ENCODE data around the gene UBR4. TPM values are rescaled to one million over a fixed set of nuclear protein-coding genes. Genes with fewer than 3 reads are reported as not detected.
A peak's percentile ranks its signal among the peaks of the same experiment; 100 is the strongest.

The UBR4 gene
- total and polyA plus RNA-seq, 10 of the 15 experiments (the other 5 are each of a cell fraction or from before 2014, with no cell fraction given) = 34.2 to 124 (median 56.2) TPM

DNA sequence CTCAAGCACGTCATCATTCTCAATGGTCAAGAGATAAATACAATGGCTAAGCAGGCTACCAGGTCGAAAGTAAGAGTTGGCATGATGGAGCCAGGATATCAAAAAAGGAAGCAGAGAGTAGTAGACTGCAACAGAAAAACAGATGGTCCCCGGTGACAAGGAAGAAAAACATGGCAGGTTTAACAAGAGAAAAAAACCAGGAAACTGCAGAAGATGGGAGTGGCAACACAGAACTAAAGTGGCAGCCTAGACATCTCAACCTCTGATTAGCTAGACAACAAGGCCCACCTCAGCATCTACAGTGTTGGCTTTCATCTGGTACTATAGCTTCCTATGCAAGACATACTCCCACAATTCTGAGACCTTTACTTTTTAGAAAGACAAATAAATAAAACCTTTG, 3.1 kb downstream of the UBR4 start:
- peak overlapping the region; percentile 29; the same call in 1 of the 2 replicates for H3K4me3 ChIP-seq
- SMC1A ChIA-PET (ENCODE audit: uncharacterized antibody, unreplicated experiment) = interaction anchor here (1.9 to 2.9 kb wide), 3 partner anchors 11 to 41 kb away, joined by 5 to 10 read pairs (median 7); no protein-coding TSS in a partner anchor
- H3K9ac ChIP-seq (ENCODE audit: control insufficient read depth, insufficient read depth, low read length) = no peak overlapping the region
- H3K9me3 ChIP-seq (replicated peaks; ENCODE audit: control insufficient read depth, insufficient read depth, low read length) = no peaks in the 10 kb centered on the region
- BruUV-seq (replicated peaks) = no TSS peak
- ATAC-seq (no peak), FAIRE-seq (no peak), DNase-seq (ENCODE audit: low read depth, low spot score) (no peak)
- intact Hi-C loops (cut with micrococcal nuclease; ENCODE audit: unreplicated experiment) = loop anchor here (10.0 kb wide), 1 partner anchor 252 kb away; the partner anchor contains the start of gene IFFO2
- H2AFZ ChIP-seq (ENCODE audit: control insufficient read depth, low read depth, low read length) = no peak overlapping the region
- no peaks in the 10 kb centered on the region; the same call in 1 of the 2 replicates for H4K20me1 ChIP-seq (ENCODE audit: control insufficient read depth, insufficient read depth)
- CTCF ChIA-PET = interaction anchor here (3.0 to 4.2 kb wide), 2 partner anchors 33 to 294 kb away, joined by 8 to 17 read pairs; no protein-coding TSS in a partner anchor
- in situ Hi-C loops (cut with MboI) = no loop called here
- RAD21 ChIA-PET (ENCODE audit: unreplicated experiment) = interaction anchor here (1.8 kb wide), 1 partner anchor 44 kb away, joined by 4 read pairs; the partner anchor contains the start of genes EMC1 and MRTO4
- H3K27ac ChIP-seq (ENCODE audit: control insufficient read depth, insufficient read depth) = no peak overlapping the region
- peak overlapping the region; percentile 56 for H3K4me2 ChIP-seq (ENCODE audit: control insufficient read depth, insufficient read depth)
- H3K36me3 ChIP-seq (ENCODE audit: control insufficient read depth in 2 of 2, insufficient read depth in 2 of 2, low read length in 1 of 2) = peaks cover 0 to 4% of the 10 kb centered on the region in 2 experiments; a peak in 1 of 4 replicates
- H3K79me2 ChIP-seq (ENCODE audit: control insufficient read depth, insufficient read depth, low read length) = peaks cover 91% of the 10 kb centered on the region
- WGBS (ENCODE audit: insufficient coverage, insufficient replicate concordance, low lambda C conversion rate, missing lambda C conversion rate) = 14% methylated on average over 3 of the region's 3 CpGs
- no peaks in the 10 kb centered on the region for H3K27me3 ChIP-seq (replicated peaks in 1 of 2; ENCODE audit: control insufficient read depth in 2 of 2, insufficient read depth in 2 of 2, low read length in 1 of 2)
- POLR2A ChIA-PET = interaction anchor here (1.6 kb wide), 1 partner anchor 37 kb away, joined by 6 read pairs; no protein-coding TSS in a partner anchor
- peaks cover 16% of the 10 kb centered on the region for H3K4me1 ChIP-seq (ENCODE audit: control insufficient read depth, insufficient read depth, low read length)
- TF ChIP-seq ZBTB33 (IDR thresholded peaks at IDR 0.05) = no peak
- no peak for TF ChIP-seq HCFC1 (IDR thresholded peaks at IDR 0.05; ENCODE audit: low read length)
- TF ChIP-seq EGR1 (IDR thresholded peaks at IDR 0.05; ENCODE audit: borderline replicate concordance in 1 of 2, low read depth in 2 of 2, low read length in 2 of 2) = no peak
- no peak for TF ChIP-seq ATF7 (IDR thresholded peaks at IDR 0.05; ENCODE audit: low read depth)
- TF ChIP-seq YBX1 (IDR thresholded peaks at IDR 0.05) = no peak
- TF ChIP-seq RAD51 (IDR thresholded peaks at IDR 0.05) = no peak
- TF ChIP-seq ATF3 (IDR thresholded peaks at IDR 0.05; ENCODE audit: borderline replicate concordance, extremely low read depth, low read depth, low read length) = no peak
- no peak for TF ChIP-seq BRCA1 (IDR thresholded peaks at IDR 0.05; ENCODE audit: low read depth, low read length)
- no peak for TF ChIP-seq RAD21 (IDR thresholded peaks at IDR 0.05; ENCODE audit: insufficient read depth, low read depth, low read length)
- TF ChIP-seq, protein P1, sequence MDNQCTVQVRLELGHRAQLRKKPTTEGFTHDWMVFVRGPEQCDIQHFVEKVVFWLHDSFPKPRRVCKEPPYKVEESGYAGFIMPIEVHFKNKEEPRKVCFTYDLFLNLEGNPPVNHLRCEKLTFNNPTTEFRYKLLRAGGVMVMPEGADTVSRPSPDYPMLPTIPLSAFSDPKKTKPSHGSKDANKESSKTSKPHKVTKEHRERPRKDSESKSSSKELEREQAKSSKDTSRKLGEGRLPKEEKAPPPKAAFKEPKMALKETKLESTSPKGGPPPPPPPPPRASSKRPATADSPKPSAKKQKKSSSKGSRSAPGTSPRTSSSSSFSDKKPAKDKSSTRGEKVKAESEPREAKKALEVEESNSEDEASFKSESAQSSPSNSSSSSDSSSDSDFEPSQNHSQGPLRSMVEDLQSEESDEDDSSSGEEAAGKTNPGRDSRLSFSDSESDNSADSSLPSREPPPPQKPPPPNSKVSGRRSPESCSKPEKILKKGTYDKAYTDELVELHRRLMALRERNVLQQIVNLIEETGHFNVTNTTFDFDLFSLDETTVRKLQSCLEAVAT (IDR thresholded peaks at IDR 0.05) = no peak
- TF ChIP-seq POLR2AphosphoS5 (IDR thresholded peaks at IDR 0.05; ENCODE audit: low read length) = no peak
- no peak for TF ChIP-seq TCF3 (IDR thresholded peaks at IDR 0.05; ENCODE audit: borderline replicate concordance, insufficient read depth, low read depth, low read length)
- TF ChIP-seq, protein P2, sequence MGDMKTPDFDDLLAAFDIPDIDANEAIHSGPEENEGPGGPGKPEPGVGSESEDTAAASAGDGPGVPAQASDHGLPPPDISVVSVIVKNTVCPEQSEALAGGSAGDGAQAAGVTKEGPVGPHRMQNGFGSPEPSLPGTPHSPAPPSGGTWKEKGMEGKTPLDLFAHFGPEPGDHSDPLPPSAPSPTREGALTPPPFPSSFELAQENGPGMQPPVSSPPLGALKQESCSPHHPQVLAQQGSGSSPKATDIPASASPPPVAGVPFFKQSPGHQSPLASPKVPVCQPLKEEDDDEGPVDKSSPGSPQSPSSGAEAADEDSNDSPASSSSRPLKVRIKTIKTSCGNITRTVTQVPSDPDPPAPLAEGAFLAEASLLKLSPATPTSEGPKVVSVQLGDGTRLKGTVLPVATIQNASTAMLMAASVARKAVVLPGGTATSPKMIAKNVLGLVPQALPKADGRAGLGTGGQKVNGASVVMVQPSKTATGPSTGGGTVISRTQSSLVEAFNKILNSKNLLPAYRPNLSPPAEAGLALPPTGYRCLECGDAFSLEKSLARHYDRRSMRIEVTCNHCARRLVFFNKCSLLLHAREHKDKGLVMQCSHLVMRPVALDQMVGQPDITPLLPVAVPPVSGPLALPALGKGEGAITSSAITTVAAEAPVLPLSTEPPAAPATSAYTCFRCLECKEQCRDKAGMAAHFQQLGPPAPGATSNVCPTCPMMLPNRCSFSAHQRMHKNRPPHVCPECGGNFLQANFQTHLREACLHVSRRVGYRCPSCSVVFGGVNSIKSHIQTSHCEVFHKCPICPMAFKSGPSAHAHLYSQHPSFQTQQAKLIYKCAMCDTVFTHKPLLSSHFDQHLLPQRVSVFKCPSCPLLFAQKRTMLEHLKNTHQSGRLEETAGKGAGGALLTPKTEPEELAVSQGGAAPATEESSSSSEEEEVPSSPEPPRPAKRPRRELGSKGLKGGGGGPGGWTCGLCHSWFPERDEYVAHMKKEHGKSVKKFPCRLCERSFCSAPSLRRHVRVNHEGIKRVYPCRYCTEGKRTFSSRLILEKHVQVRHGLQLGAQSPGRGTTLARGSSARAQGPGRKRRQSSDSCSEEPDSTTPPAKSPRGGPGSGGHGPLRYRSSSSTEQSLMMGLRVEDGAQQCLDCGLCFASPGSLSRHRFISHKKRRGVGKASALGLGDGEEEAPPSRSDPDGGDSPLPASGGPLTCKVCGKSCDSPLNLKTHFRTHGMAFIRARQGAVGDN (IDR thresholded peaks at IDR 0.05) = no peak
- TF ChIP-seq, protein P3, sequence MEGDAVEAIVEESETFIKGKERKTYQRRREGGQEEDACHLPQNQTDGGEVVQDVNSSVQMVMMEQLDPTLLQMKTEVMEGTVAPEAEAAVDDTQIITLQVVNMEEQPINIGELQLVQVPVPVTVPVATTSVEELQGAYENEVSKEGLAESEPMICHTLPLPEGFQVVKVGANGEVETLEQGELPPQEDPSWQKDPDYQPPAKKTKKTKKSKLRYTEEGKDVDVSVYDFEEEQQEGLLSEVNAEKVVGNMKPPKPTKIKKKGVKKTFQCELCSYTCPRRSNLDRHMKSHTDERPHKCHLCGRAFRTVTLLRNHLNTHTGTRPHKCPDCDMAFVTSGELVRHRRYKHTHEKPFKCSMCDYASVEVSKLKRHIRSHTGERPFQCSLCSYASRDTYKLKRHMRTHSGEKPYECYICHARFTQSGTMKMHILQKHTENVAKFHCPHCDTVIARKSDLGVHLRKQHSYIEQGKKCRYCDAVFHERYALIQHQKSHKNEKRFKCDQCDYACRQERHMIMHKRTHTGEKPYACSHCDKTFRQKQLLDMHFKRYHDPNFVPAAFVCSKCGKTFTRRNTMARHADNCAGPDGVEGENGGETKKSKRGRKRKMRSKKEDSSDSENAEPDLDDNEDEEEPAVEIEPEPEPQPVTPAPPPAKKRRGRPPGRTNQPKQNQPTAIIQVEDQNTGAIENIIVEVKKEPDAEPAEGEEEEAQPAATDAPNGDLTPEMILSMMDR (IDR thresholded peaks at IDR 0.05 in 2 of 3, conservative IDR thresholded peaks at IDR 0.05 in 1 of 3; ENCODE audit: control insufficient read depth in 2 of 3, extremely low read depth in 1 of 3, insufficient read depth in 1 of 3, low read depth in 3 of 3, low read length in 3 of 3) = no peak

Measured in GM12878 (cell line).